Superior temporal gyrus (tissue), 1 donor: ENCODE results near the gene PRDM7.
"Not testable (repeated sequence)": the region's sequence is repeated elsewhere in the genome, so short reads cannot be mapped to it uniquely, and the experiment has no call there.

Source experiments
- DNase-seq: peaks from one replicate; pipeline ENCODE4 v3.0.0-alpha.2; 2016; ENCODE audit errors: extremely low spot score

PRDM7 gene

GRCh38 chr16:90077240-90077756, at the start of gene PRDM7:
TSS of gene PRDM7 (minus strand) at chr16:90077331. CDS start at chr16:90075910, 1,421 bp downstream.
- DNase-seq, result peak; percentile 87

- DNase-seq, result not testable (repeated sequence)
These were observed 44.7 kb upstream of the PRDM7 start for GRCh38 chr16:90121846-90122245.

GRCh38 chr16:90107617-90108016, 30.5 kb upstream of the PRDM7 start:
- not testable (repeated sequence) for DNase-seq

GRCh38 chr16:90107060-90107459, 29.9 kb upstream of the PRDM7 start:
- DNase-seq, result not testable (repeated sequence)

GRCh38 chr16:90106271-90106670, 29.1 kb upstream of the PRDM7 start:
- DNase-seq, result not testable (repeated sequence)

- not testable (repeated sequence) for DNase-seq
These were observed 27.6 kb upstream of the PRDM7 start for GRCh38 chr16:90104725-90105124.

- DNase-seq, result not testable (repeated sequence)
These were observed 25.2 kb upstream of the PRDM7 start for GRCh38 chr16:90102086-90102884.

GRCh38 chr16:90101332-90101731, 24.2 kb upstream of the PRDM7 start:
- DNase-seq, result not testable (repeated sequence)

- not testable (repeated sequence) for DNase-seq
These were observed 23.7 kb upstream of the PRDM7 start for GRCh38 chr16:90100790-90101189.

- not testable (repeated sequence) for DNase-seq
These were observed 23.1 kb upstream of the PRDM7 start for GRCh38 chr16:90100229-90100628.

GRCh38 chr16:90098936-90099335, 21.8 kb upstream of the PRDM7 start:
- DNase-seq, result not testable (repeated sequence)

GRCh38 chr16:90097010-90097684, 20.0 kb upstream of the PRDM7 start:
- DNase-seq, result not testable (repeated sequence)

GRCh38 chr16:90094791-90095190, 17.7 kb upstream of the PRDM7 start:
- DNase-seq, result not testable (repeated sequence)

GRCh38 chr16:90094296-90094695, 17.2 kb upstream of the PRDM7 start:
- DNase-seq, result not testable (repeated sequence)

- not testable (repeated sequence) for DNase-seq
These were observed 16.7 kb upstream of the PRDM7 start for GRCh38 chr16:90093799-90094198.

GRCh38 chr16:90092781-90093180, 15.7 kb upstream of the PRDM7 start:
- DNase-seq, result not testable (repeated sequence)

- DNase-seq, result no peak
These were observed 7.3 kb upstream of the PRDM7 start for GRCh38 chr16:90084215-90084950.

- DNase-seq, result no peak
These were observed 6.0 kb upstream of the PRDM7 start for GRCh38 chr16:90083139-90083538.

GRCh38 chr16:90081606-90081970, 4.5 kb upstream of the PRDM7 start:
- DNase-seq, result no peak

- DNase-seq, result no peak
These were observed 1.4 kb upstream of the PRDM7 start for GRCh38 chr16:90078579-90078895.

GRCh38 chr16:90077757-90078578, 837 bp upstream of the PRDM7 start:
- DNase-seq, result peak; percentile 22
